HEK293 (cell line): ENCODE results near the gene SPINK2.

Experiments used
- CTCF ChIA-PET: fragments of 350-600 bp; formaldehyde crosslinking; extraction: SDS; loops from one replicate; lab custom pipeline; 2021; ENCODE audit warnings: antibody characterized with exemption; lab: Yijun Ruan, JAX
- POLR2A ChIA-PET: fragments of 300-600 bp; formaldehyde crosslinking; extraction: SDS; loops from one replicate; lab custom pipeline; 2020; ENCODE audit warnings: antibody characterized with exemption, inconsistent platforms; lab: Yijun Ruan, JAX
- H3K27ac ChIP-seq: fragments of 200-500 bp; sonication (Bioruptor generic); 2 replicates; pipeline ENCODE4 v1.5.1; 2014; ENCODE audit warnings: low read depth, low read length, control low read depth, inconsistent platforms; ENCODE audit errors: extremely low read depth
- H3K36me3 ChIP-seq, 2 experiments: fragments of 200-500 bp in 1 of 2; sonication (Bioruptor generic) in 1 of 2; 1 replicate in 1 of 2; 2 replicates in 1 of 2; pipeline ENCODE4 v1.5.1; 2014 to 2017; ENCODE audit warnings: inconsistent platforms in 2 of 2, low read length in 2 of 2; ENCODE audit not compliant: control insufficient read depth in 2 of 2, insufficient read depth in 1 of 2
- H3K4me1 ChIP-seq: fragments of 200-500 bp; sonication (Bioruptor generic); 2 replicates; pipeline ENCODE4 v1.5.1; 2014; ENCODE audit warnings: mild to moderate bottlenecking, low read length, inconsistent platforms; ENCODE audit not compliant: control insufficient read depth, insufficient read depth
- H3K4me3 ChIP-seq: 2 replicates; pipeline ENCODE4 v1.5.1; 2011; ENCODE audit warnings: low read depth, mild to moderate bottlenecking, control low read depth, low read length, moderate library complexity
- H3K9me3 ChIP-seq: fragments of 200-500 bp; sonication (Bioruptor generic); 2 replicates; pipeline ENCODE4 v1.5.1; 2014; ENCODE audit warnings: low read depth, low read length, inconsistent platforms; ENCODE audit not compliant: control insufficient read depth, insufficient read depth
- BCL11B ChIP-seq: fragments of 450-650 bp; formaldehyde crosslinking; IDR thresholded peaks from 2 replicates; pipeline ENCODE4 v1.5.1; 2016; ENCODE audit warnings: low read depth, missing biosample characterization, missing genetic modification characterization
- EGR2 ChIP-seq: fragments of 450-650 bp; formaldehyde crosslinking; IDR thresholded peaks from 2 replicates; pipeline ENCODE4 v1.5.1; 2016; ENCODE audit warnings: low read depth, missing biosample characterization, missing genetic modification characterization
- HOXC10 ChIP-seq: sonication (generic); formaldehyde crosslinking; IDR thresholded peaks from 2 replicates; pipeline ENCODE4 v1.8.1; 2023; ENCODE audit warnings: mild to moderate bottlenecking, missing genetic modification reagents
- PRDM10 ChIP-seq: fragments of 450-650 bp; formaldehyde crosslinking; IDR thresholded peaks from 2 replicates; pipeline ENCODE4 v1.5.1; 2016; ENCODE audit warnings: missing biosample characterization, missing genetic modification characterization
- YY1 ChIP-seq: fragments of 450-650 bp; formaldehyde crosslinking; IDR thresholded peaks from 2 replicates; pipeline ENCODE4 v1.5.1; 2018; ENCODE audit warnings: missing biosample characterization, missing genetic modification characterization
- ZFHX2 ChIP-seq: fragments of 450-650 bp; formaldehyde crosslinking; conservative IDR thresholded peaks from 2 replicates; pipeline ENCODE4 v1.5.1; 2016; ENCODE audit warnings: missing biosample characterization, missing genetic modification characterization
- ZFP69B ChIP-seq: fragments of 450-650 bp; formaldehyde crosslinking; IDR thresholded peaks from 2 replicates; pipeline ENCODE4 v1.5.1; 2016; ENCODE audit warnings: missing biosample characterization, missing genetic modification characterization
- ZNF132 ChIP-seq: fragments of 450-650 bp; formaldehyde crosslinking; IDR thresholded peaks from 2 replicates; pipeline ENCODE4 v1.5.1; 2017; ENCODE audit warnings: missing biosample characterization, missing genetic modification characterization, borderline replicate concordance
- ZNF140 ChIP-seq: fragments of 450-650 bp; formaldehyde crosslinking; IDR thresholded peaks from 2 replicates; pipeline ENCODE4 v1.5.1; 2016; ENCODE audit warnings: missing biosample characterization, missing genetic modification characterization
- ZNF266 ChIP-seq: fragments of 450-650 bp; formaldehyde crosslinking; IDR thresholded peaks from 2 replicates; pipeline ENCODE4 v1.5.1; 2016; ENCODE audit warnings: missing biosample characterization, missing genetic modification characterization, low read depth
- ZNF350 ChIP-seq: fragments of 450-650 bp; formaldehyde crosslinking; IDR thresholded peaks from 2 replicates; pipeline ENCODE4 v1.5.0; 2017; ENCODE audit warnings: missing biosample characterization, mild to moderate bottlenecking, missing genetic modification characterization
- ZNF394 ChIP-seq: fragments of 450-650 bp; formaldehyde crosslinking; IDR thresholded peaks from 2 replicates; pipeline ENCODE4 v1.5.1; 2016; ENCODE audit warnings: missing biosample characterization, missing genetic modification characterization, mild to moderate bottlenecking, moderate library complexity, borderline replicate concordance
- ZNF449 ChIP-seq: fragments of 450-650 bp; formaldehyde crosslinking; IDR thresholded peaks from 2 replicates; pipeline ENCODE4 v1.5.1; 2017; ENCODE audit warnings: missing biosample characterization, mild to moderate bottlenecking, missing genetic modification characterization, moderate library complexity
- ZNF48 ChIP-seq: fragments of 450-650 bp; formaldehyde crosslinking; IDR thresholded peaks from 2 replicates; pipeline ENCODE4 v1.5.1; 2016; ENCODE audit warnings: missing biosample characterization, missing genetic modification characterization
- ZNF501 ChIP-seq: fragments of 450-650 bp; formaldehyde crosslinking; IDR thresholded peaks from 2 replicates; pipeline ENCODE4 v1.5.1; 2016; ENCODE audit warnings: missing biosample characterization, missing genetic modification characterization
- ZNF530 ChIP-seq: fragments of 450-650 bp; formaldehyde crosslinking; IDR thresholded peaks from 2 replicates; pipeline ENCODE4 v1.5.1; 2016; ENCODE audit warnings: low read depth, missing biosample characterization, missing genetic modification characterization
- ZNF660 ChIP-seq: fragments of 450-650 bp; IDR thresholded peaks from 2 replicates; pipeline ENCODE4 v1.5.1; 2018; ENCODE audit warnings: missing biosample characterization, mild to moderate bottlenecking, missing genetic modification characterization
- ZNF707 ChIP-seq: fragments of 450-650 bp; formaldehyde crosslinking; IDR thresholded peaks from 2 replicates; pipeline ENCODE4 v1.5.1; 2016; ENCODE audit warnings: missing biosample characterization, missing genetic modification characterization
- ZNF76 ChIP-seq: fragments of 450-650 bp; formaldehyde crosslinking; IDR thresholded peaks from 2 replicates; pipeline ENCODE4; 2016; ENCODE audit warnings: low read depth, missing biosample characterization, missing genetic modification characterization, borderline replicate concordance
- ZNF791 ChIP-seq: fragments of 450-650 bp; formaldehyde crosslinking; IDR thresholded peaks from 2 replicates; pipeline ENCODE4 v1.5.1; 2016; ENCODE audit warnings: missing biosample characterization, missing genetic modification characterization
- ZNF792 ChIP-seq: fragments of 450-650 bp; formaldehyde crosslinking; IDR thresholded peaks from 2 replicates; pipeline ENCODE4 v1.5.1; 2016; ENCODE audit warnings: missing biosample characterization, missing genetic modification characterization
- ZNF830 ChIP-seq: fragments of 450-650 bp; IDR thresholded peaks from 2 replicates; pipeline ENCODE4 v1.5.0; 2018; ENCODE audit warnings: missing biosample characterization, missing genetic modification characterization, low read depth, mild to moderate bottlenecking, moderate library complexity
- ZNF843 ChIP-seq: fragments of 450-650 bp; formaldehyde crosslinking; IDR thresholded peaks from 2 replicates; pipeline ENCODE4 v1.5.1; 2016; ENCODE audit warnings: missing biosample characterization, missing genetic modification characterization

The SPINK2 gene

GRCh38 chr4:56783986-56784385, 37.5 kb downstream of the SPINK2 start:
- Histone ChIP-seq H3K9me3 (no peaks in the 10 kb centered on the region), H3K27ac (no peak overlapping the region), H3K4me3 (no peak overlapping the region), H3K36me3 (no peaks in the 10 kb centered on the region), H3K4me1 (peaks cover 5% of the 10 kb centered on the region)
- ChIA-PET CTCF (no interaction called here), POLR2A (no interaction called here)
- TF ChIP-seq ZNF501 (tag by site-specific recombination) (no peak), ZNF707 (no peak), EGR2 (tag by site-specific recombination) (no peak), ZNF791 (no peak), HOXC10 (CRISPR knock-in tag) (no peak), ZNF76 (tag by site-specific recombination) (no peak), ZNF48 (no peak), ZNF660 (tag by site-specific recombination) (no peak), ZNF530 (no peak), ZNF843 (no peak), YY1 (no peak), PRDM10 (tag by site-specific recombination) (no peak), ZNF449 (tag by site-specific recombination) (no peak), ZNF792 (tag by site-specific recombination) (no peak), ZNF830 (tag by site-specific recombination) (no peak), ZFP69B (no peak), ZNF394 (tag by site-specific recombination) (no peak), ZFHX2 (tag by site-specific recombination) (no peak), BCL11B (tag by site-specific recombination) (no peak)

- ChIA-PET CTCF (no interaction called here), POLR2A (no interaction called here)
- TF ChIP-seq ZNF350 (tag by site-specific recombination), result no peak
- no peak for TF ChIP-seq ZNF132
- TF ChIP-seq ZNF140, result no peak
- TF ChIP-seq ZNF266, result no peak
- no peak overlapping the region for H3K27ac ChIP-seq
- H3K9me3 ChIP-seq, result no peaks in the 10 kb centered on the region
- H3K4me1 ChIP-seq, result peaks cover 3% of the 10 kb centered on the region; the same call in 1 of the 2 replicates
- H3K4me3 ChIP-seq, result no peak overlapping the region
- H3K36me3 ChIP-seq, result no peaks in the 10 kb centered on the region
These were observed 39.5 kb downstream of the SPINK2 start for GRCh38 chr4:56782019-56782418.
